Spleen (tissue), 7 donors: ENCODE measurements around the gene IQCE.

Source experiments
- POLR2A ChIP-seq, 3 donors: fragments of 450-650 bp; IDR thresholded peaks; one replicate each; pipeline ENCODE4 v1.5.1; 2017; ENCODE audit warnings: antibody characterized with exemption in 3 of 3, mild to moderate bottlenecking in 1 of 3
- TF ChIP-seq, protein P1 (sequence below), 11 experiments: fragments of 200-600 bp in 7 of 11; fragments of 450-650 bp in 4 of 11; sonication (generic) in 4 of 11; IDR thresholded peaks in 8 of 11; conservative IDR thresholded peaks in 3 of 11; 1 replicate in 7 of 11; 2 replicates in 4 of 11; pipeline versions ENCODE4 v1.4.0 to v1.8.0; 2016 to 2021; ENCODE audit warnings: antibody characterized with exemption in 11 of 11, inconsistent platforms in 4 of 11, mild to moderate bottlenecking in 1 of 11
- donor health status: DM: no; HTN: no; CAD: no; lungs with moderate emphysema.
- donor health status: DM: no; HTN: no; CAD: no.
- donor health status: DM: no; HTN: no; CAD: no.

DNA sequence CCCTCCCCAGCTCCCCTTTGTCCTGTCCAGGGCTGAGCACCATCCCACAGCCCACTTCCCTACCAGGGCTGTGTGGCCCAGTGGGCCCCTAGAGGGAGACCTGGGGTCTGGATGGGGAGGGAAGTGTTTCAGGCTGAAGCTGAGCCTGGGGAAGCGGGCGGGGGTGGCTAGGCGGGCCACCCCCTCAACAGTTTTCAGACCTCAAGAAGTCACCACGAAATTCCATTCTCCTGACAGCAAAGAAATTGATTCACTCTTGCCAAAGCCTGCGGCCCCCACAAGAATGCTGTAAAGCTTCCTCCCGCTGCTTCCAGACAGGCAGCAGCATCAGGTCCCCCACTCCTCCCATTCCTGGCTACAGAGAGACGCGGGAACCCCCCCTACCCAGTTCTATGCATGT is 41.8 kb upstream of the IQCE start:
- TF ChIP-seq, protein P1, sequence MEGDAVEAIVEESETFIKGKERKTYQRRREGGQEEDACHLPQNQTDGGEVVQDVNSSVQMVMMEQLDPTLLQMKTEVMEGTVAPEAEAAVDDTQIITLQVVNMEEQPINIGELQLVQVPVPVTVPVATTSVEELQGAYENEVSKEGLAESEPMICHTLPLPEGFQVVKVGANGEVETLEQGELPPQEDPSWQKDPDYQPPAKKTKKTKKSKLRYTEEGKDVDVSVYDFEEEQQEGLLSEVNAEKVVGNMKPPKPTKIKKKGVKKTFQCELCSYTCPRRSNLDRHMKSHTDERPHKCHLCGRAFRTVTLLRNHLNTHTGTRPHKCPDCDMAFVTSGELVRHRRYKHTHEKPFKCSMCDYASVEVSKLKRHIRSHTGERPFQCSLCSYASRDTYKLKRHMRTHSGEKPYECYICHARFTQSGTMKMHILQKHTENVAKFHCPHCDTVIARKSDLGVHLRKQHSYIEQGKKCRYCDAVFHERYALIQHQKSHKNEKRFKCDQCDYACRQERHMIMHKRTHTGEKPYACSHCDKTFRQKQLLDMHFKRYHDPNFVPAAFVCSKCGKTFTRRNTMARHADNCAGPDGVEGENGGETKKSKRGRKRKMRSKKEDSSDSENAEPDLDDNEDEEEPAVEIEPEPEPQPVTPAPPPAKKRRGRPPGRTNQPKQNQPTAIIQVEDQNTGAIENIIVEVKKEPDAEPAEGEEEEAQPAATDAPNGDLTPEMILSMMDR (IDR thresholded peaks at IDR 0.05 in 8 of 11, conservative IDR thresholded peaks at IDR 0.05 in 3 of 11): no peak
- no peak for TF ChIP-seq POLR2A (IDR thresholded peaks at IDR 0.05)
